Panc1 (cell line): ENCODE data around the gene POLG2. TPM values are rescaled to one million over a fixed set of nuclear protein-coding genes. Genes with fewer than 3 reads are reported as not detected.
A peak's percentile ranks its signal among the peaks of the same experiment; 100 is the strongest.

Experiments
- ATAC-seq: fragments of 200-7000 bp; cut with Tn5 transposase; 2 replicates; pipeline ENCODE4 v1.9.1; 2020; ENCODE audit warnings: mild to moderate bottlenecking, moderate library complexity
- BruUV-seq: library from RNA; stranded (reverse); fragments of 400-500 nt; replicated peaks from 2 replicates; lab custom pipeline; 2021; lab: Mats Ljungman, UMichigan
- CTCF ChIA-PET: fragments of 300-600 bp; sonication (Branson Sonifier 250); formaldehyde crosslinking; loops from one replicate; lab custom pipeline; 2022; ENCODE audit warnings: antibody characterized with exemption; lab: Charles Lee
- POLR2A ChIA-PET: fragments of 300-600 bp; sonication (Branson Sonifier 250); formaldehyde crosslinking; loops from one replicate; lab custom pipeline; 2022; ENCODE audit warnings: antibody characterized with exemption; lab: Charles Lee
- DNase-seq: peaks from one replicate; pipeline ENCODE4 v3.0.0-alpha.2; 2010; ENCODE audit warnings: low read depth, low spot score
- H3K27ac ChIP-seq: 2 replicates; pipeline ENCODE4 v1.5.1; 2011; ENCODE audit warnings: mild to moderate bottlenecking, low read length, inconsistent platforms
- H3K27me3 ChIP-seq: fragments of 200-500 bp; sonication (Bioruptor generic); 2 replicates; pipeline ENCODE4 v1.6.0; 2014; ENCODE audit warnings: low read length, inconsistent platforms; ENCODE audit not compliant: control insufficient read depth, insufficient read depth
- H3K36me3 ChIP-seq: fragments of 200-500 bp; sonication (Bioruptor generic); 2 replicates; pipeline ENCODE4 v1.5.1; 2014; ENCODE audit warnings: inconsistent platforms, mild to moderate bottlenecking, low read length, moderate library complexity; ENCODE audit not compliant: control insufficient read depth, insufficient read depth
- H3K4me1 ChIP-seq: 2 replicates; pipeline ENCODE4 v1.5.1; 2011; ENCODE audit warnings: inconsistent platforms, mild to moderate bottlenecking, low read length, moderate library complexity; ENCODE audit not compliant: control insufficient read depth, insufficient read depth
- H3K4me3 ChIP-seq, 2 experiments: 2 replicates each; pipeline ENCODE4 v1.5.1; 2011 to 2012; ENCODE audit warnings: low read depth in 2 of 2, low read length in 2 of 2, mild to moderate bottlenecking in 2 of 2, inconsistent platforms in 1 of 2, moderate library complexity in 1 of 2
- H3K9me3 ChIP-seq: fragments of 200-500 bp; sonication (Bioruptor generic); 2 replicates; pipeline ENCODE4 v1.5.1; 2014; ENCODE audit warnings: low read depth, mild to moderate bottlenecking, inconsistent platforms, low read length, moderate library complexity; ENCODE audit not compliant: control insufficient read depth, insufficient read depth
- POLR2AphosphoS5 ChIP-seq: IDR thresholded peaks from 2 replicates; pipeline ENCODE4 v1.6.1; 2012; ENCODE audit warnings: mild to moderate bottlenecking, low read depth, low read length, moderate library complexity
- SIN3A ChIP-seq: IDR thresholded peaks from 2 replicates; pipeline ENCODE4 v1.6.1; 2012; ENCODE audit warnings: low read depth, mild to moderate bottlenecking, low read length, moderate library complexity, borderline replicate concordance; ENCODE audit not compliant: insufficient read depth
- TCF7L2 ChIP-seq: IDR thresholded peaks from 2 replicates; pipeline ENCODE4 v1.6.1; 2011; ENCODE audit warnings: mild to moderate bottlenecking, low read depth, low read length, inconsistent platforms
- in situ Hi-C: cut with HindIII; loops from 2 replicates; pipeline ENCODE4 v1.10.0; 2016; ENCODE audit warnings: low sequenced_read_pairs, low pct_unique_long_range_greater_than_20kb
- intact Hi-C: fragments of 100-400 bp; cut with micrococcal nuclease; formaldehyde crosslinking; loops from one replicate; pipeline ENCODE4 v1.10.0; 2022; ENCODE audit not compliant: unreplicated experiment
- total RNA-seq: library from RNA; stranded (reverse); gene quantifications from one replicate; pipeline ENCODE4 v1.2.1, GENCODE V29; 2021; ENCODE audit not compliant: unreplicated experiment
- TF ChIP-seq, protein P1 (sequence below): fragments of 450-650 bp; IDR thresholded peaks from 2 replicates; pipeline ENCODE4 v1.5.1; 2017; ENCODE audit warnings: mild to moderate bottlenecking
- TF ChIP-seq, protein P2 (sequence below), 2 experiments: IDR thresholded peaks; 2 replicates each; pipeline ENCODE4 v1.6.1; 2011 to 2012; ENCODE audit warnings: low read depth in 2 of 2, control low read depth in 1 of 2, low read length in 1 of 2, mild to moderate bottlenecking in 1 of 2, moderate library complexity in 1 of 2; ENCODE audit not compliant: insufficient read depth in 1 of 2

POLG2 gene
- total RNA-seq, 1 experiment from 2014 or later, result 19.6 TPM

DNA sequence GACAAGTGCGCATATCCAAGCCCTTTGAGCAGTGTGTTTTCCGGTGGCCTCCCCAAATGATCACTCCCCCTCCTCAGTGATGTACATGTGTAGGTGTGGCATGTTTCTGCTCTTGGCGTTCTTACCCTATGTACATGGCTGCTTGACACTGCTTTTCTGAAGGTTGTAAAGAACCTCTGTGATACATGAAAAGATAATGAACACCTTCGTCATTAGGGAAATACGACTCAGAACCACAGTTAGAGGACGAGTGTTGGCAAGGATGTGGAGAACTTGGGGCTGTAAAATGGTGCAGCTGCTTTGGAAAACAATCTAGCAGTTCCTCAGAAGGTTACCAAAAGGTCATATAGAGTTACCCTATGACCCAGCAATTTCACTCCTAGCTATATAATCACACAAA lies 38.5 kb upstream of the POLG2 start:
- TSS peak; percentile 21 for BruUV-seq
- Histone ChIP-seq H3K9me3 (no peaks in the 10 kb centered on the region), H3K27ac (no peak overlapping the region), H3K4me3 (no peak overlapping the region), H3K36me3 (peaks cover 17% of the 10 kb centered on the region), H3K27me3 (no peaks in the 10 kb centered on the region), H3K4me1 (no peaks in the 10 kb centered on the region)
- ChIA-PET POLR2A (no interaction called here), CTCF (no interaction called here)
- no peak for ATAC-seq
- intact Hi-C loops, result no loop called here
- no peak for DNase-seq
- no peak for TF ChIP-seq TCF7L2
- TF ChIP-seq, protein P1, sequence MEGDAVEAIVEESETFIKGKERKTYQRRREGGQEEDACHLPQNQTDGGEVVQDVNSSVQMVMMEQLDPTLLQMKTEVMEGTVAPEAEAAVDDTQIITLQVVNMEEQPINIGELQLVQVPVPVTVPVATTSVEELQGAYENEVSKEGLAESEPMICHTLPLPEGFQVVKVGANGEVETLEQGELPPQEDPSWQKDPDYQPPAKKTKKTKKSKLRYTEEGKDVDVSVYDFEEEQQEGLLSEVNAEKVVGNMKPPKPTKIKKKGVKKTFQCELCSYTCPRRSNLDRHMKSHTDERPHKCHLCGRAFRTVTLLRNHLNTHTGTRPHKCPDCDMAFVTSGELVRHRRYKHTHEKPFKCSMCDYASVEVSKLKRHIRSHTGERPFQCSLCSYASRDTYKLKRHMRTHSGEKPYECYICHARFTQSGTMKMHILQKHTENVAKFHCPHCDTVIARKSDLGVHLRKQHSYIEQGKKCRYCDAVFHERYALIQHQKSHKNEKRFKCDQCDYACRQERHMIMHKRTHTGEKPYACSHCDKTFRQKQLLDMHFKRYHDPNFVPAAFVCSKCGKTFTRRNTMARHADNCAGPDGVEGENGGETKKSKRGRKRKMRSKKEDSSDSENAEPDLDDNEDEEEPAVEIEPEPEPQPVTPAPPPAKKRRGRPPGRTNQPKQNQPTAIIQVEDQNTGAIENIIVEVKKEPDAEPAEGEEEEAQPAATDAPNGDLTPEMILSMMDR, result no peak
- in situ Hi-C loops, result no loop called here

DNA sequence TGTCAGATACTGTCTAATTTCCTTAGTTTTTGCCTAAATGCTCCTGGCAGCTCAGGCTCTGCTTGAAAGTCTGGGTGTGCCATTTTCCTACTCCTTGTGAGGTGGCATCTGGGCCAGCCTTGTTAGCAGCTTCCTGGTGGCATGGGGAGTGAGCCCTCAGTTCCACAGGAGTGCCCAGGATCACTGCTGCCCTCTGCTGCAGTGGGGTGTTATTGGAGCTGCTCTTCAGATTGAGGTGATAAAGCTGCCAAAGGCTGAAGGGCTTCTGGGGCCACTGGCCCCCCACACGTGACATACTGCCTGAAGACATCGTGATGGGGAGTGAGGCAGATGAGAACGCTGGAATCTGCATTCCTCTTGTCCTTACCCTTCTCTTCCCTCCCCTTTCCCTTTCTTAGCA lies 37.3 kb upstream of the POLG2 start:
- TF ChIP-seq, protein P1, result peak; percentile 27; the same call in 1 of the 2 replicates
- TF ChIP-seq, protein P2, sequence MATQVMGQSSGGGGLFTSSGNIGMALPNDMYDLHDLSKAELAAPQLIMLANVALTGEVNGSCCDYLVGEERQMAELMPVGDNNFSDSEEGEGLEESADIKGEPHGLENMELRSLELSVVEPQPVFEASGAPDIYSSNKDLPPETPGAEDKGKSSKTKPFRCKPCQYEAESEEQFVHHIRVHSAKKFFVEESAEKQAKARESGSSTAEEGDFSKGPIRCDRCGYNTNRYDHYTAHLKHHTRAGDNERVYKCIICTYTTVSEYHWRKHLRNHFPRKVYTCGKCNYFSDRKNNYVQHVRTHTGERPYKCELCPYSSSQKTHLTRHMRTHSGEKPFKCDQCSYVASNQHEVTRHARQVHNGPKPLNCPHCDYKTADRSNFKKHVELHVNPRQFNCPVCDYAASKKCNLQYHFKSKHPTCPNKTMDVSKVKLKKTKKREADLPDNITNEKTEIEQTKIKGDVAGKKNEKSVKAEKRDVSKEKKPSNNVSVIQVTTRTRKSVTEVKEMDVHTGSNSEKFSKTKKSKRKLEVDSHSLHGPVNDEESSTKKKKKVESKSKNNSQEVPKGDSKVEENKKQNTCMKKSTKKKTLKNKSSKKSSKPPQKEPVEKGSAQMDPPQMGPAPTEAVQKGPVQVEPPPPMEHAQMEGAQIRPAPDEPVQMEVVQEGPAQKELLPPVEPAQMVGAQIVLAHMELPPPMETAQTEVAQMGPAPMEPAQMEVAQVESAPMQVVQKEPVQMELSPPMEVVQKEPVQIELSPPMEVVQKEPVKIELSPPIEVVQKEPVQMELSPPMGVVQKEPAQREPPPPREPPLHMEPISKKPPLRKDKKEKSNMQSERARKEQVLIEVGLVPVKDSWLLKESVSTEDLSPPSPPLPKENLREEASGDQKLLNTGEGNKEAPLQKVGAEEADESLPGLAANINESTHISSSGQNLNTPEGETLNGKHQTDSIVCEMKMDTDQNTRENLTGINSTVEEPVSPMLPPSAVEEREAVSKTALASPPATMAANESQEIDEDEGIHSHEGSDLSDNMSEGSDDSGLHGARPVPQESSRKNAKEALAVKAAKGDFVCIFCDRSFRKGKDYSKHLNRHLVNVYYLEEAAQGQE (IDR thresholded peaks at IDR 0.05; ENCODE audit: insufficient read depth in 1 of 2, low read depth in 2 of 2, low read length in 1 of 2), result no peak
- Histone ChIP-seq H3K9me3 (no peaks in the 10 kb centered on the region), H3K27ac (no peak overlapping the region), H3K36me3 (peaks cover 21% of the 10 kb centered on the region), H3K27me3 (no peaks in the 10 kb centered on the region), H3K4me1 (no peaks in the 10 kb centered on the region), H3K4me3 (no peak overlapping the region)
- in situ Hi-C loops (no loop called here), intact Hi-C loops (no loop called here)
- POLR2A ChIA-PET, result no interaction called here
- ATAC-seq (no peak), DNase-seq (no peak)
- CTCF ChIA-PET, result no interaction called here
- BruUV-seq, result no TSS peak

DNA sequence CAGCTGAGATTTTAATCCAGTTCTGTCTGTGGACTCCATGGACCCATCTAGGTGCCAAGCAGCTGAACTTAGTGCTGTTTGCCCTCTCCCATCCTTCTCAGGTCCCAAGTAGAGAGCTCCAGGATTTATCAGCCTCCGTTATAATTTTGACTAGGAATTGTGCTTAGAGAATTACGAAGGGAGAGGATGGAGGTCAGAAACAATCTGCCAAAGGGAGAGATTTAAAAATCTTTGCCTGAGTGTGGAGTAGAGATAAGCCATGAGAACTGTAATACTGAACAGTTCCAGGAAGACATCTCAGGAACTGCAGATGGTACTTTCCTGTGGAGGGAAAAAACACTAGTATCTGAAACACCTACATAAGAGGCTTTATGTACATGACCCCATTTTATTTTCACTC lies 36.9 kb upstream of the POLG2 start:
- H3K27me3 ChIP-seq, result no peaks in the 10 kb centered on the region
- H3K4me3 ChIP-seq, result no peak overlapping the region
- no peak overlapping the region for H3K27ac ChIP-seq
- DNase-seq (no peak), ATAC-seq (no peak)
- no TSS peak for BruUV-seq
- TF ChIP-seq TCF7L2 (no peak), SIN3A (no peak), POLR2AphosphoS5 (no peak)
- TF ChIP-seq, protein P1, result no peak
- TF ChIP-seq, protein P2 (IDR thresholded peaks at IDR 0.05; ENCODE audit: insufficient read depth in 1 of 2, low read depth in 2 of 2, low read length in 1 of 2), result no peak
- ChIA-PET CTCF (no interaction called here), POLR2A (no interaction called here)
- no peaks in the 10 kb centered on the region for H3K9me3 ChIP-seq
- in situ Hi-C loops (no loop called here), intact Hi-C loops (no loop called here)
- H3K36me3 ChIP-seq, result peaks cover 21% of the 10 kb centered on the region
- H3K4me1 ChIP-seq, result no peaks in the 10 kb centered on the region
